ENCODE measurements around the gene IFNA6.

GRCh38 chr9:21340735-21341134 lies 10.0 kb downstream of the IFNA6 start:
- TF ChIP-seq, protein P1, sequence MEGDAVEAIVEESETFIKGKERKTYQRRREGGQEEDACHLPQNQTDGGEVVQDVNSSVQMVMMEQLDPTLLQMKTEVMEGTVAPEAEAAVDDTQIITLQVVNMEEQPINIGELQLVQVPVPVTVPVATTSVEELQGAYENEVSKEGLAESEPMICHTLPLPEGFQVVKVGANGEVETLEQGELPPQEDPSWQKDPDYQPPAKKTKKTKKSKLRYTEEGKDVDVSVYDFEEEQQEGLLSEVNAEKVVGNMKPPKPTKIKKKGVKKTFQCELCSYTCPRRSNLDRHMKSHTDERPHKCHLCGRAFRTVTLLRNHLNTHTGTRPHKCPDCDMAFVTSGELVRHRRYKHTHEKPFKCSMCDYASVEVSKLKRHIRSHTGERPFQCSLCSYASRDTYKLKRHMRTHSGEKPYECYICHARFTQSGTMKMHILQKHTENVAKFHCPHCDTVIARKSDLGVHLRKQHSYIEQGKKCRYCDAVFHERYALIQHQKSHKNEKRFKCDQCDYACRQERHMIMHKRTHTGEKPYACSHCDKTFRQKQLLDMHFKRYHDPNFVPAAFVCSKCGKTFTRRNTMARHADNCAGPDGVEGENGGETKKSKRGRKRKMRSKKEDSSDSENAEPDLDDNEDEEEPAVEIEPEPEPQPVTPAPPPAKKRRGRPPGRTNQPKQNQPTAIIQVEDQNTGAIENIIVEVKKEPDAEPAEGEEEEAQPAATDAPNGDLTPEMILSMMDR (conservative IDR thresholded peaks at IDR 0.05): no peak
- TF ChIP-seq EZH2 (IDR thresholded peaks at IDR 0.05; ENCODE audit: low read depth): no peak
